Activated B cell treated with CpG ODN at 0.5 μM for 24 hours (primary cell): ENCODE data around the gene SNF8. TPM values are rescaled to one million over a fixed set of nuclear protein-coding genes. Genes with fewer than 3 reads are reported as not detected.

Experiments used
- ATAC-seq: fragments of 200-7000 bp; cut with Tn5 transposase; one replicate; pipeline ENCODE4 v1.10.0; 2021; ENCODE audit warnings: low read depth, mild to moderate bottlenecking, moderate library complexity
- CTCF ChIA-PET: fragments of 350-600 bp; sonication (Branson Sonifier 250); formaldehyde crosslinking; loops from one replicate; lab custom pipeline; 2021; ENCODE audit warnings: antibody characterized with exemption; lab: Charles Lee
- POLR2A ChIA-PET: fragments of 350-600 bp; sonication (Branson Sonifier 250); formaldehyde crosslinking; loops from one replicate; lab custom pipeline; 2021; ENCODE audit warnings: antibody characterized with exemption; lab: Charles Lee
- DNase-seq: peaks from one replicate; pipeline ENCODE4 v3.0.0; 2022
- H3K27ac Mint-ChIP-seq: one replicate; pipeline ENCODE4 v1.8.0; 2020; ENCODE audit warnings: mixed read lengths
- H3K27me3 Mint-ChIP-seq: one replicate; pipeline ENCODE4 v1.8.0; 2021; ENCODE audit warnings: mixed read lengths
- H3K36me3 Mint-ChIP-seq: one replicate; pipeline ENCODE4 v1.8.0; 2021; ENCODE audit warnings: low read depth, mixed read lengths
- H3K4me1 Mint-ChIP-seq: one replicate; pipeline ENCODE4 v1.8.0; 2021; ENCODE audit warnings: mixed read lengths
- H3K4me3 Mint-ChIP-seq: one replicate; pipeline ENCODE4 v1.8.0; 2020; ENCODE audit warnings: mild to moderate bottlenecking, mixed read lengths
- H3K9me3 Mint-ChIP-seq: one replicate; pipeline ENCODE4 v1.8.0; 2020; ENCODE audit warnings: mixed read lengths
- CTCF ChIP-seq: fragments of 200-600 bp; IDR thresholded peaks from one replicate; pipeline ENCODE4 v1.8.0; 2022; ENCODE audit warnings: antibody characterized with exemption, mild to moderate bottlenecking
- intact Hi-C: fragments of 100-400 bp; cut with micrococcal nuclease; formaldehyde crosslinking; loops from one replicate; pipeline ENCODE4 v1.15.1; 2024
- total RNA-seq: library from RNA; stranded (reverse); gene quantifications from 2 replicates; pipeline ENCODE4 v1.2.3, GENCODE V29; 2022

The SNF8 gene
- total RNA-seq, 1 donor from 2014 or later = 130 TPM

GRCh38 chr17:48893646-48894508 is 50.8 kb downstream of the SNF8 start:
- TF ChIP-seq CTCF = no peak
- peak overlapping the region; percentile 94 for H3K27ac Mint-ChIP-seq
- intact Hi-C loops = loop anchor here (2.0 to 5.0 kb wide), 2 partner anchors 299 to 792 kb away; partner anchors contain the start of gene CBX1
- ATAC-seq (no peak), DNase-seq (no peak)
- ChIA-PET POLR2A (interaction anchor here (1.3 to 4.5 kb wide), 5 partner anchors 10 to 51 kb away, joined by 13 to 103 read pairs (median 42); partner anchors contain the start of genes SNF8 and UBE2Z), CTCF (interaction anchor here (1.1 to 3.0 kb wide), 5 partner anchors 10 to 79 kb away, joined by 3 to 16 read pairs (median 11); no protein-coding TSS in a partner anchor)
- no peaks in the 10 kb centered on the region for H3K9me3 Mint-ChIP-seq
- H3K4me1 Mint-ChIP-seq = peaks cover 34% of the 10 kb centered on the region
- H3K4me3 Mint-ChIP-seq = peak overlapping the region; percentile 94
- peaks cover 50% of the 10 kb centered on the region for H3K36me3 Mint-ChIP-seq
- no peaks in the 10 kb centered on the region for H3K27me3 Mint-ChIP-seq

- ChIA-PET POLR2A (interaction anchor here (0.6 to 4.5 kb wide), 15 partner anchors 9 to 1242 kb away, joined by 3 to 103 read pairs (median 4); partner anchors contain the start of genes NFE2L1, SLC35B1, SNF8 and UBE2Z), CTCF (interaction anchor here (0.8 to 3.0 kb wide), 6 partner anchors 9 to 139 kb away, joined by 3 to 16 read pairs (median 7); no protein-coding TSS in a partner anchor)
- Mint-ChIP-seq H3K4me3 (peak overlapping the region; percentile 94), H3K4me1 (peaks cover 34% of the 10 kb centered on the region), H3K36me3 (peaks cover 45% of the 10 kb centered on the region), H3K27me3 (no peaks in the 10 kb centered on the region), H3K9me3 (no peaks in the 10 kb centered on the region), H3K27ac (peak overlapping the region; percentile 94)
- no peak for TF ChIP-seq CTCF
- intact Hi-C loops = loop anchor here (1.0 to 5.0 kb wide), 6 partner anchors 15 to 845 kb away; partner anchors contain the start of genes CALCOCO2, CBX1, NFE2L1 and SNF8
- DNase-seq (no peak), ATAC-seq (no peak)
These were observed 51.5 kb downstream of the SNF8 start for GRCh38 chr17:48892940-48893645.

- no peaks in the 10 kb centered on the region for H3K27me3 Mint-ChIP-seq
- ChIA-PET CTCF (no interaction called here), POLR2A (no interaction called here)
- TF ChIP-seq CTCF = no peak
- no peaks in the 10 kb centered on the region for H3K9me3 Mint-ChIP-seq
- H3K4me3 Mint-ChIP-seq = no peak overlapping the region
- H3K36me3 Mint-ChIP-seq = peaks cover 19% of the 10 kb centered on the region
- no peak for DNase-seq
- peaks cover 34% of the 10 kb centered on the region for H3K4me1 Mint-ChIP-seq
- intact Hi-C loops = loop anchor here (5.0 kb wide), 1 partner anchor 788 kb away; the partner anchor contains the start of gene CBX1
- ATAC-seq = no peak
- no peak overlapping the region for H3K27ac Mint-ChIP-seq
These were observed 54.6 kb downstream of the SNF8 start for GRCh38 chr17:48890086-48890485.

- no peaks in the 10 kb centered on the region for H3K27me3 Mint-ChIP-seq
- ATAC-seq (no peak), DNase-seq (no peak)
- H3K27ac Mint-ChIP-seq = no peak overlapping the region
- no peaks in the 10 kb centered on the region for H3K36me3 Mint-ChIP-seq
- no peak for TF ChIP-seq CTCF
- no peaks in the 10 kb centered on the region for H3K9me3 Mint-ChIP-seq
- intact Hi-C loops = no loop called here
- H3K4me1 Mint-ChIP-seq = peaks cover 8% of the 10 kb centered on the region
- no peak overlapping the region for H3K4me3 Mint-ChIP-seq
- CTCF ChIA-PET = interaction anchor here (2.4 to 8.7 kb wide), 3 partner anchors 73 to 205 kb away, joined by 8 to 379 read pairs (median 21); partner anchors contain the start of gene TTLL6
- POLR2A ChIA-PET = interaction anchor here (0.9 kb wide), 1 partner anchor 10 kb away, joined by 13 read pairs; the partner anchor contains the start of gene ATP5MC1
These were observed 61.5 kb downstream of the SNF8 start for GRCh38 chr17:48883171-48883570.
